HCT116 (cell line): ENCODE results near the gene BLTP3B. TPM values are rescaled to one million over a fixed set of nuclear protein-coding genes. Genes with fewer than 3 reads are reported as not detected.

Experiments
- ATAC-seq: fragments of 200-7000 bp; cut with Tn5 transposase; 2 replicates; pipeline ENCODE4 v1.9.1; 2020; ENCODE audit warnings: mild to moderate bottlenecking, moderate library complexity
- BruUV-seq: library from RNA; stranded (reverse); fragments of 400-500 nt; replicated peaks from 2 replicates; lab custom pipeline; 2021; lab: Mats Ljungman, UMichigan
- CTCF ChIA-PET: fragments of 300-600 bp; sonication (Branson Sonifier 250); formaldehyde crosslinking; loops from one replicate; lab custom pipeline; 2021; ENCODE audit warnings: antibody characterized with exemption; lab: Charles Lee
- POLR2A ChIA-PET: fragments of 300-600, 350-600 bp; sonication (Branson Sonifier 250); formaldehyde crosslinking; loops from one replicate; lab custom pipeline; 2021; ENCODE audit warnings: antibody characterized with exemption; lab: Charles Lee
- RAD21 ChIA-PET, 2 experiments: fragments of 300-600 bp; sonication (Branson Sonifier 250); formaldehyde crosslinking; loops; one replicate each; lab custom pipeline; 2023; ENCODE audit warnings: low total read pairs in 2 of 2; ENCODE audit not compliant: uncharacterized antibody in 2 of 2, unreplicated experiment in 2 of 2, low non-redundant PET in 1 of 2; lab: Charles Lee
- DNase-seq: peaks from one replicate; pipeline ENCODE4 v3.0.0-alpha.2; 2010; ENCODE audit warnings: low read depth, low spot score
- H2AFZ ChIP-seq: fragments of 200-600 bp; shearing (Covaris generic), sonication (generic); 2 replicates; pipeline ENCODE4 v1.6.1; 2017; ENCODE audit warnings: low read depth, mixed run types, mixed read lengths, antibody characterized with exemption, low read length; ENCODE audit not compliant: poor library complexity, severe bottlenecking
- H3K27ac ChIP-seq: 2 replicates; pipeline ENCODE4 v1.5.1; 2012; ENCODE audit warnings: low read depth, low read length
- H3K27me3 ChIP-seq: fragments of 200-600 bp; sonication (generic); 2 replicates; pipeline ENCODE4 v1.6.1; 2016; ENCODE audit warnings: mixed run types, low read length, mixed read lengths; ENCODE audit not compliant: insufficient read depth
- H3K36me3 ChIP-seq, 2 experiments: fragments of 200-500 bp in 1 of 2; fragments of 200-600 bp in 1 of 2; sonication (Bioruptor generic) in 1 of 2; sonication (generic) in 1 of 2; 2 replicates each; pipeline versions ENCODE4 v1.5.1 to v1.6.1; 2014 to 2016; ENCODE audit warnings: low read length in 2 of 2, inconsistent platforms in 1 of 2, mixed read lengths in 1 of 2, mixed run types in 1 of 2; ENCODE audit not compliant: insufficient read depth in 2 of 2, control insufficient read depth in 1 of 2
- H3K4me1 ChIP-seq, 2 experiments: fragments of 200-600 bp in 1 of 2; sonication (generic) in 1 of 2; 2 replicates each; pipeline versions ENCODE4 v1.5.1 to v1.6.1; 2012 to 2017; ENCODE audit warnings: low read length in 2 of 2, inconsistent platforms in 1 of 2, mild to moderate bottlenecking in 1 of 2, mixed read lengths in 1 of 2, mixed run types in 1 of 2, moderate library complexity in 1 of 2; ENCODE audit not compliant: insufficient read depth in 2 of 2, control insufficient read depth in 1 of 2
- H3K4me2 ChIP-seq: fragments of 200-600 bp; sonication (generic); 2 replicates; pipeline ENCODE4 v1.6.1; 2017; ENCODE audit warnings: mixed run types, low read length, mixed read lengths
- H3K4me3 ChIP-seq, 2 experiments: fragments of 200-600 bp in 1 of 2; sonication (generic) in 1 of 2; replicated peaks in 1 of 2; 2 replicates each; pipeline ENCODE4 v1.5.1; 2011 to 2016; ENCODE audit warnings: low read length in 2 of 2, control low read depth in 1 of 2, low read depth in 1 of 2, mild to moderate bottlenecking in 1 of 2, mixed read lengths in 1 of 2, mixed run types in 1 of 2
- H3K79me2 ChIP-seq: fragments of 200-600 bp; sonication (generic); 2 replicates; pipeline ENCODE4 v1.6.1; 2017; ENCODE audit warnings: mild to moderate bottlenecking, mixed run types, low read length, moderate library complexity, mixed read lengths; ENCODE audit not compliant: insufficient read depth
- H3K9ac ChIP-seq: fragments of 200-600 bp; sonication (generic); 2 replicates; pipeline ENCODE4 v1.6.1; 2016; ENCODE audit warnings: low read length, mixed read lengths
- H3K9me2 ChIP-seq: fragments of 200-600 bp; sonication (generic), shearing (Covaris generic); 2 replicates; pipeline ENCODE4 v1.6.1; 2017; ENCODE audit warnings: mixed run types, mild to moderate bottlenecking, moderate library complexity; ENCODE audit not compliant: insufficient read depth
- H3K9me3 ChIP-seq, 2 experiments: fragments of 200-500 bp in 1 of 2; fragments of 200-600 bp in 1 of 2; sonication (Bioruptor generic) in 1 of 2; sonication (generic) in 1 of 2; 2 replicates each; pipeline ENCODE4 v1.6.1; 2014 to 2017; ENCODE audit warnings: low read length in 2 of 2, mixed read lengths in 2 of 2, inconsistent platforms in 1 of 2, low read depth in 1 of 2, mild to moderate bottlenecking in 1 of 2, mixed run types in 1 of 2, moderate library complexity in 1 of 2; ENCODE audit not compliant: control insufficient read depth in 1 of 2, insufficient read depth in 1 of 2
- H4K20me1 ChIP-seq: fragments of 200-600 bp; sonication (generic), shearing (Covaris generic); 2 replicates; pipeline ENCODE4 v1.6.1; 2017; ENCODE audit warnings: mixed run types, mild to moderate bottlenecking, moderate library complexity; ENCODE audit not compliant: insufficient read depth
- ATF3 ChIP-seq: IDR thresholded peaks from 2 replicates; pipeline ENCODE4 v1.6.1; 2012
- CBX3 ChIP-seq: IDR thresholded peaks from 2 replicates; pipeline ENCODE4 v1.6.1; 2012; ENCODE audit warnings: low read depth
- CTCF ChIP-seq, 3 experiments: fragments of 200-600 bp in 1 of 3; sonication (generic) in 1 of 3; IDR thresholded peaks in 2 of 3; conservative IDR thresholded peaks in 1 of 3; 2 replicates each; pipeline ENCODE4 v1.5.1; 2012 to 2017; ENCODE audit warnings: low read depth in 2 of 3, low read length in 2 of 3, antibody characterized with exemption in 1 of 3, borderline replicate concordance in 1 of 3, control low read depth in 1 of 3, mild to moderate bottlenecking in 1 of 3, mixed read lengths in 1 of 3, mixed run types in 1 of 3, moderate library complexity in 1 of 3; ENCODE audit not compliant: insufficient read depth in 1 of 3
- ELF1 ChIP-seq: IDR thresholded peaks from 2 replicates; pipeline ENCODE4 v1.6.1; 2012; ENCODE audit warnings: low read depth, borderline replicate concordance
- EZH2 ChIP-seq: fragments of 200-600 bp; sonication (generic); IDR thresholded peaks from 2 replicates; pipeline ENCODE4 v1.6.1; 2017; ENCODE audit warnings: antibody characterized with exemption, mixed run types
- JUND ChIP-seq: IDR thresholded peaks from 2 replicates; pipeline ENCODE4 v1.6.1; 2012
- MAX ChIP-seq: IDR thresholded peaks from 2 replicates; pipeline ENCODE4 v1.6.1; 2012
- POLR2A ChIP-seq: IDR thresholded peaks from 2 replicates; pipeline ENCODE4 v1.7.0; 2011; ENCODE audit warnings: borderline replicate concordance; ENCODE audit not compliant: insufficient read depth, insufficient read length; ENCODE audit errors: extremely low read depth
- POLR2AphosphoS5 ChIP-seq: IDR thresholded peaks from 2 replicates; pipeline ENCODE4 v1.6.1; 2011; ENCODE audit warnings: mild to moderate bottlenecking, low read depth, low read length, moderate library complexity
- RAD21 ChIP-seq: IDR thresholded peaks from 2 replicates; pipeline ENCODE4 v1.6.1; 2012; ENCODE audit warnings: low read depth, mild to moderate bottlenecking
- SP1 ChIP-seq: IDR thresholded peaks from 2 replicates; pipeline ENCODE4 v1.6.1; 2012; ENCODE audit warnings: low read depth
- SRF ChIP-seq: IDR thresholded peaks from 2 replicates; pipeline ENCODE4 v1.6.1; 2012; ENCODE audit warnings: low read depth
- TCF7L2 ChIP-seq: IDR thresholded peaks from 2 replicates; pipeline ENCODE4 v1.7.0; 2011; ENCODE audit warnings: borderline replicate concordance, inconsistent platforms; ENCODE audit not compliant: insufficient read depth, insufficient read length; ENCODE audit errors: extremely low read depth
- YY1 ChIP-seq: IDR thresholded peaks from 2 replicates; pipeline ENCODE4 v1.6.1; 2011; ENCODE audit warnings: low read length, low read depth, moderate library complexity, mild to moderate bottlenecking; ENCODE audit not compliant: insufficient replicate concordance; ENCODE audit errors: extremely low read depth
- ZBTB33 ChIP-seq: IDR thresholded peaks from 2 replicates; pipeline ENCODE4 v1.6.1; 2011; ENCODE audit warnings: mild to moderate bottlenecking, low read length, moderate library complexity; ENCODE audit not compliant: insufficient replicate concordance; ENCODE audit errors: extremely low read depth
- ZFX ChIP-seq: fragments of 450-650 bp; IDR thresholded peaks from 2 replicates; pipeline ENCODE4 v1.6.1; 2017
- ZNF274 ChIP-seq: fragments of 200-500 bp; sonication (Bioruptor generic); IDR thresholded peaks from 2 replicates; pipeline ENCODE4 v1.6.1; 2014; ENCODE audit warnings: mild to moderate bottlenecking, low read depth, low read length, inconsistent platforms
- intact Hi-C: fragments of 100-400 bp; cut with micrococcal nuclease; formaldehyde crosslinking; loops from 2 replicates; pipeline ENCODE4 v1.10.0; 2022
- total RNA-seq: library from RNA; stranded (reverse); gene quantifications from one replicate; pipeline ENCODE4 v1.2.1, GENCODE V29; 2021; ENCODE audit not compliant: unreplicated experiment

BLTP3B gene
- total RNA-seq, 1 experiment from 2014 or later, result 24.5 TPM

GRCh38 chr12:100114574-100114973 is 28.1 kb downstream of the BLTP3B start:
- no TSS peak for BruUV-seq
- Histone ChIP-seq H3K4me3 (no peak overlapping the region), H3K9ac (no peak overlapping the region), H3K4me1 (no peaks in the 10 kb centered on the region), H3K4me2 (no peak overlapping the region), H3K27ac (no peak overlapping the region), H4K20me1 (no peaks in the 10 kb centered on the region), H3K9me3 (no peaks in the 10 kb centered on the region), H3K27me3 (no peaks in the 10 kb centered on the region), H3K9me2 (no peaks in the 10 kb centered on the region), H2AFZ (no peak overlapping the region), H3K36me3 (no peaks in the 10 kb centered on the region), H3K79me2 (peaks cover 45% of the 10 kb centered on the region)
- POLR2A ChIA-PET, result no interaction called here
- DNase-seq (no peak), ATAC-seq (no peak)
- CTCF ChIA-PET, result no interaction called here
- TF ChIP-seq TCF7L2, result no peak
- no peak for TF ChIP-seq YY1
- no peak for TF ChIP-seq ZNF274
- no peak for TF ChIP-seq POLR2AphosphoS5
- TF ChIP-seq EZH2, result no peak
- no peak for TF ChIP-seq RAD21
- no peak for TF ChIP-seq ZBTB33
- no peak for TF ChIP-seq SRF
- no peak for TF ChIP-seq ZFX
- TF ChIP-seq MAX, result no peak
- TF ChIP-seq ATF3, result no peak
- TF ChIP-seq CBX3, result no peak
- TF ChIP-seq POLR2A, result no peak
- TF ChIP-seq ELF1, result no peak
- no peak for TF ChIP-seq SP1
- no peak for TF ChIP-seq CTCF (IDR thresholded peaks at IDR 0.05 in 2 of 3, conservative IDR thresholded peaks at IDR 0.05 in 1 of 3; ENCODE audit: borderline replicate concordance in 1 of 3, insufficient read depth in 1 of 3, low read depth in 2 of 3, low read length in 2 of 3)
- TF ChIP-seq JUND, result no peak
- intact Hi-C loops, result loop anchor here (10.0 kb wide), 1 partner anchor 290 kb away; no protein-coding TSS in a partner anchor
- RAD21 ChIA-PET, result no interaction called here
